ENCODE measurements around the gene C1orf116.

The C1orf116 gene

GRCh38 chr1:207058878-207059867 is 26.6 kb upstream of the C1orf116 start:
- no peak for DNase-seq (ENCODE audit: low read depth)
- no peak overlapping the region for H3K4me3 ChIP-seq (ENCODE audit: low read depth, low read length)
- TF ChIP-seq MYC (IDR thresholded peaks at IDR 0.05; ENCODE audit: low read depth, low read length) (no peak), POLR2A (IDR thresholded peaks at IDR 0.05; ENCODE audit: extremely low read depth, insufficient read length) (no peak), MAX (IDR thresholded peaks at IDR 0.05; ENCODE audit: low read depth, low read length) (no peak), CTCF (IDR thresholded peaks at IDR 0.05; ENCODE audit: low read depth, low read length) (no peak)

- TF ChIP-seq MYC (IDR thresholded peaks at IDR 0.05; ENCODE audit: low read depth, low read length) (no peak), POLR2A (IDR thresholded peaks at IDR 0.05; ENCODE audit: extremely low read depth, insufficient read length) (no peak), CTCF (IDR thresholded peaks at IDR 0.05; ENCODE audit: low read depth, low read length) (no peak), MAX (IDR thresholded peaks at IDR 0.05; ENCODE audit: low read depth, low read length) (no peak)
- no peak for DNase-seq (ENCODE audit: low read depth)
- H3K4me3 ChIP-seq (ENCODE audit: low read depth, low read length) = no peak overlapping the region
Measured at GRCh38 chr1:207058252-207058651, 25.7 kb upstream of the C1orf116 start.

GRCh38 chr1:207056673-207057072 is 24.1 kb upstream of the C1orf116 start:
- DNase-seq (ENCODE audit: low read depth) = no peak
- H3K4me3 ChIP-seq (ENCODE audit: low read depth, low read length) = no peak overlapping the region
- TF ChIP-seq POLR2A (IDR thresholded peaks at IDR 0.05; ENCODE audit: extremely low read depth, insufficient read length) = no peak
- no peak for TF ChIP-seq MAX (IDR thresholded peaks at IDR 0.05; ENCODE audit: low read depth, low read length)
- no peak for TF ChIP-seq CTCF (IDR thresholded peaks at IDR 0.05; ENCODE audit: low read depth, low read length)
- no peak for TF ChIP-seq MYC (IDR thresholded peaks at IDR 0.05; ENCODE audit: low read depth, low read length)

GRCh38 chr1:207055386-207056001 is 22.9 kb upstream of the C1orf116 start:
- H3K4me3 ChIP-seq (ENCODE audit: low read depth, low read length) = no peak overlapping the region
- no peak for DNase-seq (ENCODE audit: low read depth)
- no peak for TF ChIP-seq POLR2A (IDR thresholded peaks at IDR 0.05; ENCODE audit: extremely low read depth, insufficient read length)
- TF ChIP-seq MAX (IDR thresholded peaks at IDR 0.05; ENCODE audit: low read depth, low read length) = no peak
- TF ChIP-seq CTCF (IDR thresholded peaks at IDR 0.05; ENCODE audit: low read depth, low read length) = no peak
- TF ChIP-seq MYC (IDR thresholded peaks at IDR 0.05; ENCODE audit: low read depth, low read length) = no peak

GRCh38 chr1:207054491-207054890 is 21.9 kb upstream of the C1orf116 start:
- TF ChIP-seq CTCF (IDR thresholded peaks at IDR 0.05; ENCODE audit: low read depth, low read length) = no peak
- TF ChIP-seq MAX (IDR thresholded peaks at IDR 0.05; ENCODE audit: low read depth, low read length) = no peak
- no peak for TF ChIP-seq MYC (IDR thresholded peaks at IDR 0.05; ENCODE audit: low read depth, low read length)
- no peak for TF ChIP-seq POLR2A (IDR thresholded peaks at IDR 0.05; ENCODE audit: extremely low read depth, insufficient read length)
- no peak overlapping the region for H3K4me3 ChIP-seq (ENCODE audit: low read depth, low read length)
- DNase-seq (ENCODE audit: low read depth) = no peak

All from NB4 (cell line).